GM21723 (cell line): ENCODE data around the gene ARRB2.

Experiments used
- ATAC-seq: cut with Tn5 transposase; IDR thresholded peaks from one replicate; pipeline ENCODE4 v1.9.1; 2021; ENCODE audit warnings: mild to moderate bottlenecking, moderate library complexity; ENCODE audit not compliant: unreplicated experiment

The ARRB2 gene

GRCh38 chr17:4748686-4749085, 38.3 kb downstream of the ARRB2 start:
- ATAC-seq, result no peak

DNA sequence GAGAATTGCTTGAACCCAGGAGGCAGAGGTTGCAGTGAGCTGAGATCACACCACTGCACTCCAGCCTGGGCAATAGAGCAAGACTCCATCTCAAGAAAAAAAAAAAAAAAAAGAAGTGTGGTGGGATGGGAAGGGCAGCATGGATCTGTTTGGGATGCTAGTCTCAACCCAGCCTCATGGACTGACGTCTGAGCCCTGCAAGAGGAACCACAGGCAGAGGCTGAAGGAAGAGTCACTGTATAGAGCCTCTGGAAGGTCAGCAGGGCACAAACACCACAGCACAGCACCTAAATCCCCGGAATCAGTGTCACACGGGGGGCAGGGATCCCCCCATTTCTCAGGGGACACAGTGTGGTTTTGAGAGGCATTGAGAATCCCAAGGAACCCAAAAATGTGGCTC, 40.2 kb downstream of the ARRB2 start:
- ATAC-seq, result no peak

- no peak for ATAC-seq
Observed at GRCh38 chr17:4751932-4752331, 41.5 kb downstream of the ARRB2 start.

GRCh38 chr17:4753392-4753791, 43.0 kb downstream of the ARRB2 start:
- ATAC-seq, result no peak

DNA sequence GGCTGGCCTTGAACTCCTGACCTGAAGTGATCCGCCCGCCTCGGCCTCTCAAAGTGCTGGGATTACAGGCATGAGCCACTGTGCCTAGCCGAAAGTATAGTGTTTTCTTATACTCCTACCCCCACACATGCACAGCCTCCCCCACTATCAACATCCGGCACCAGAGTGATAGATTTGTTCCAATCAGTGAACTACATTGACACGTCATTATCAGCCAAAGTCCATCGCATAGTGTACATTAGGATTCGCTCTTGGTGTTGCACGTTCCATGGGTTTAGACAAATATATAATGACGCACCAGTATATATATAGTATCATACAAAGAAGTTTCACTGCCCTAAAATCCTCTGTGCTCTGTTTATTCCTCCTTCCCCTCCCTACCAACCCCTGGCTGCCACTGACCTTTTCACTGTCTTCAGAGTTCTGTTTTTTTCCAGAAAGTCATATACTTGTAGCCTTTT, 49.4 kb downstream of the ARRB2 start:
- ATAC-seq, result no peak

- ATAC-seq, result no peak
Observed at GRCh38 chr17:4764595-4764994, 54.2 kb downstream of the ARRB2 start.

DNA sequence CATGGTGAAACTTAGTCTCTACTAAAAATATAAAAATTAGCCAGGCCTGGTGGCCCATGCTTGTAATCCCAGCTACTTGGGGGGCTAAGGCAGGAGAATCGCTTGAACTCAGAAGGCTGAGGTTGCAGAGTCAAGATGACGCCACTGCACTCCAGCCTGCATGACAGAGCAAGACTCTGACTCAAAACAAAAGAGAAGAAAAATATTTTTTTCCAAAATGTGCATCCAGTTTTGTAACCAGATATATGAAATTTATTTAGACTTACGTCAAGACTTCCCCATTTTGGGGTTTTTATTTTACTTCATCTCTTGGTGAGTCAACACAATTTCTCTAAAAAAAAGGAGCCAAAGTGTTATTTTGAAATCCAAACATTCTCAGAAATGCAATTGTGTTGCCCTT, 55.8 kb downstream of the ARRB2 start:
- no peak for ATAC-seq

DNA sequence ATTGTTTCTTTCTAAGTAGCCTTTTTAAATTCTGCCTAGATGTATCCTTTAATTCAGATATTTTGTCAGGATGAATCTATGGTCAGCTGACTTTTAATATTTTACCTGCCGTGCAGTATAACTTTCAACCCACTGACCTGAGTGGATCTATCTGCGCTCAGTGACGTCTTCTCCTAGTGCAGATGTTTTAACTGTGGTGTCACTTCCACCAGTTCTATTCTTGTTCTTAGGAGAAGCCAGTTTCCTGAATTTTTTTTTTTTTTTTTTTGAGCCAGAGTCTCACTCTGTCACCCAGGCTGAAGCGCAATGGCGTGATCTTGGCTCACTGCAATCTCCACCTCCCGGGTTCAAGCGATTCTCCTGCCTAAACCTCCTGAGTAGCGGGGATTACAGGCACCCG, 56.3 kb downstream of the ARRB2 start:
- no peak for ATAC-seq

DNA sequence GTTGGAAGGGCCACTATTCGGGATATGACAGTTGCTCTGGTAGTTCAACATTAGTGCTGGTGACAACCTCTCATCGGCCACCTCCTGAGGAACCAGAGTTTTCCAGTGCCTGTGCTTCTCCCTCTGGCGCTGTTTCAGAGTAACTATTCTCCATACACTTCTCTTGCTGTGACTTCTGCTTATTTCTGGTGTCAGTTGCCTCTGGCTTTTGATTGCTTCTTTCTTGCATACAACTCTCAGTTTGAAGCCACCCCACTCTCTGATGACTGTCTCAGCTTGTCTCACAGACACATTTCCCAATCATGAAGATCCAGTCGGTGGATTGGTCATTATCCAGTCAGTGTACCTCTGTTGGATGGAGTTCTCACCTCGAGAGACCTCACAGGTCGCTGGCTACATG, 57.9 kb downstream of the ARRB2 start:
- ATAC-seq, result no peak

- ATAC-seq, result no peak
Observed at GRCh38 chr17:4769628-4770027, 59.2 kb downstream of the ARRB2 start.
